HEK293T (cell line): Measurements from ENCODE around the gene CTNNA2.

Experiments
- CTCF ChIA-PET: fragments of 350-600 bp; formaldehyde crosslinking; extraction: SDS; loops from one replicate; lab custom pipeline; 2021; ENCODE audit warnings: antibody characterized with exemption, inconsistent platforms; lab: Yijun Ruan, JAX
- POLR2A ChIA-PET: fragments of 350-600 bp; formaldehyde crosslinking; extraction: SDS; loops from one replicate; lab custom pipeline; 2020; ENCODE audit warnings: antibody characterized with exemption, inconsistent platforms; lab: Yijun Ruan, JAX
- DNase-seq: peaks from one replicate; pipeline ENCODE4 v3.0.0; 2012; ENCODE audit warnings: mixed read lengths; ENCODE audit errors: extremely low spot score
- ARNT ChIP-seq: fragments of 450-650 bp; IDR thresholded peaks from 2 replicates; pipeline ENCODE4 v1.6.1; 2017; ENCODE audit warnings: mild to moderate bottlenecking
- BHLHE40 ChIP-seq: fragments of 450-650 bp; IDR thresholded peaks from 2 replicates; pipeline ENCODE4 v1.6.1; 2016; ENCODE audit warnings: mild to moderate bottlenecking, moderate library complexity, borderline replicate concordance
- CTBP1 ChIP-seq: fragments of 450-650 bp; IDR thresholded peaks from 2 replicates; pipeline ENCODE4 v1.6.1; 2016; ENCODE audit warnings: borderline replicate concordance
- ELF4 ChIP-seq: fragments of 450-650 bp; IDR thresholded peaks from 2 replicates; pipeline ENCODE4 v1.6.1; 2017; ENCODE audit warnings: antibody characterized with exemption
- FOXA1 ChIP-seq: fragments of 450-650 bp; IDR thresholded peaks from 2 replicates; pipeline ENCODE4 v1.6.1; 2016; ENCODE audit warnings: mild to moderate bottlenecking
- FOXK2 ChIP-seq: fragments of 450-650 bp; IDR thresholded peaks from 2 replicates; pipeline ENCODE4 v1.6.1; 2016; ENCODE audit warnings: mild to moderate bottlenecking
- FOXM1 ChIP-seq: fragments of 450-650 bp; IDR thresholded peaks from 2 replicates; pipeline ENCODE4 v1.6.1; 2017; ENCODE audit warnings: mild to moderate bottlenecking, borderline replicate concordance
- HDGF ChIP-seq: fragments of 450-650 bp; IDR thresholded peaks from 2 replicates; pipeline ENCODE4 v1.6.1; 2017; ENCODE audit warnings: antibody characterized with exemption, borderline replicate concordance
- L3MBTL2 ChIP-seq: fragments of 450-650 bp; conservative IDR thresholded peaks from 2 replicates; pipeline ENCODE4 v1.6.1; 2016; ENCODE audit warnings: mild to moderate bottlenecking
- LEF1 ChIP-seq: fragments of 450-650 bp; IDR thresholded peaks from 2 replicates; pipeline ENCODE4 v1.6.1; 2017; ENCODE audit warnings: mild to moderate bottlenecking, borderline replicate concordance
- NFRKB ChIP-seq: fragments of 450-650 bp; IDR thresholded peaks from 2 replicates; pipeline ENCODE4 v1.6.1; 2016; ENCODE audit warnings: mild to moderate bottlenecking, moderate library complexity
- SP1 ChIP-seq: fragments of 450-650 bp; IDR thresholded peaks from 2 replicates; pipeline ENCODE4 v1.6.1; 2017
- SUZ12 ChIP-seq: fragments of 450-650 bp; IDR thresholded peaks from 2 replicates; pipeline ENCODE4 v1.6.1; 2016; ENCODE audit warnings: mild to moderate bottlenecking
- TARDBP ChIP-seq: fragments of 450-650 bp; IDR thresholded peaks from 2 replicates; pipeline ENCODE4 v1.6.1; 2016
- ZNF384 ChIP-seq: fragments of 450-650 bp; IDR thresholded peaks from 2 replicates; pipeline ENCODE4 v1.6.1; 2016
- TF ChIP-seq, protein P1 (sequence below): fragments of 450-650 bp; IDR thresholded peaks from 2 replicates; pipeline ENCODE4 v1.6.1; 2016

Gene CTNNA2

DNA sequence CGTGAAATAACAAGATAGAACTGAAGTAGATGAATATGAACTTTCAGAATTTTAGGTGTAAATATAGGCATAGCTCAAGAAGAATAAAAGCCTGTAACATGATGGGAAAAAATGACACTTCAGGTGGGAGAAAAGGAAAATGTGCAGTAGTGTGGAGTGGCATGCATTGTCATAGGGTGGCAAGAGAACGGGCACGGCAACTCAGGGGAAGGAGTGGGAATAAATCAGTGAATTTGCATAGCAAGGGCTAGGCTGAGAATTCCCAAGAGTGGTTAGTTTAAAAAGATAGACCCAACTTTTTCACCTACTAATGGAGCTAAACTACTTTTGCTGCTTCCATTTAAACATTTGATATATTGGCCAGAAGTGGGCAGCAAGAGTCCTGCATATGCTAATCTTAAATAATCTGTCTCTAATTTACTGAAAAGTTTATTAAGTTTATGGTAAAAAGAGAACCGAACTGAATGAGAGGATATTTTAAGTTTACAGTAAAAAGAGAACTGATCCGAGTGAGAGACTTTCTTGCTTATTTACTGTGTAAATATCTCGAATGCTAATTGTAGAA is 228.1 kb downstream of the CTNNA2 start:
- POLR2A ChIA-PET = no interaction called here
- no peak for TF ChIP-seq ARNT
- CTCF ChIA-PET = no interaction called here
- DNase-seq = no peak

DNA sequence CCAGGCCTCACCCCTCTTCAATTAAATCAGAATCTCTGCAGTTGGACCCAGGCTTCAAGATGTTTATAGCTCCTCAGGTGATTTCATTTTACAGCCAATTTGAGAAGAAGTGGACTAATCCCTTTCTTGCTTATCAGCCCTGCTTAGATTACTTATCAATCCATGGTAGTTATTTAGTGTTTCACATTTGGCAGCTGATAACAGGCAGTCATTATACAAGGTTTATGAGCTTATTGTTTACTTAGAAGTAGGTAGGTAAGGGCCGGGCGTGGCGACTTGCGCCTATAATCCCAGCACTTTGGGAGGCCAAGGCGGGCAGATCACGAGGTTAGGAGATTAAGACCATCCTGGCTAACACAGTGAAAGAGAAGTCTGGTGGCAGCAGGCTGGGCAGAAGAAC is 237.5 kb downstream of the CTNNA2 start:
- ChIA-PET POLR2A (no interaction called here), CTCF (no interaction called here)
- TF ChIP-seq FOXA1 (no peak), NFRKB (no peak), BHLHE40 (no peak), FOXM1 (no peak), SUZ12 (no peak), ARNT (no peak), LEF1 (no peak), FOXK2 (no peak), L3MBTL2 (no peak), SP1 (no peak), ZNF384 (no peak), ELF4 (no peak), TARDBP (no peak), CTBP1 (no peak), HDGF (no peak)
- TF ChIP-seq, protein P1, sequence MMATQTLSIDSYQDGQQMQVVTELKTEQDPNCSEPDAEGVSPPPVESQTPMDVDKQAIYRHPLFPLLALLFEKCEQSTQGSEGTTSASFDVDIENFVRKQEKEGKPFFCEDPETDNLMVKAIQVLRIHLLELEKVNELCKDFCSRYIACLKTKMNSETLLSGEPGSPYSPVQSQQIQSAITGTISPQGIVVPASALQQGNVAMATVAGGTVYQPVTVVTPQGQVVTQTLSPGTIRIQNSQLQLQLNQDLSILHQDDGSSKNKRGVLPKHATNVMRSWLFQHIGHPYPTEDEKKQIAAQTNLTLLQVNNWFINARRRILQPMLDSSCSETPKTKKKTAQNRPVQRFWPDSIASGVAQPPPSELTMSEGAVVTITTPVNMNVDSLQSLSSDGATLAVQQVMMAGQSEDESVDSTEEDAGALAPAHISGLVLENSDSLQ = no peak
- no peak for DNase-seq

DNA sequence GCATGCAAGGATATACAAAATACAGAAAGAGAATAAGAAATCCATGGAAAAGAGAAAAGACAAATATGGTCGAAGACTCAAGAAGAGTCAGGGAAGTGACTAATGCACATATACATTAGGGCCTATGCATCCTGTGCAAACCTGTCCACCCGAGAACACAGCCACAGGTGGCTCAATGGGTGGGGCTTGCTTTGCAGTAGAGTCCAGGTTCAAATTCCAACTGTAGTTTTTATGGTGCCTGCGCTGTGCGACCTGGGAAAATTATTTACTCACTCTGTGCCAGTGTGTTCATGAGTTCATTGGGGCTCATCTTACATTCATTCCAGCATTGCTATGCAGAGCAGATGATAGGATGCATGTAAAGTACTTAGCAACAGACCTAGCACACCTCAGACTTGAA is 244.7 kb downstream of the CTNNA2 start:
- ChIA-PET POLR2A (no interaction called here), CTCF (no interaction called here)
- no peak for DNase-seq
- TF ChIP-seq HDGF = no peak
- TF ChIP-seq TARDBP = no peak
- TF ChIP-seq ZNF384 = no peak
- TF ChIP-seq SUZ12 = no peak
- TF ChIP-seq FOXM1 = no peak
- TF ChIP-seq L3MBTL2 = no peak
- TF ChIP-seq, protein P1 = no peak
- no peak for TF ChIP-seq NFRKB
- no peak for TF ChIP-seq LEF1
- TF ChIP-seq BHLHE40 = no peak
- TF ChIP-seq FOXA1 = no peak

DNA sequence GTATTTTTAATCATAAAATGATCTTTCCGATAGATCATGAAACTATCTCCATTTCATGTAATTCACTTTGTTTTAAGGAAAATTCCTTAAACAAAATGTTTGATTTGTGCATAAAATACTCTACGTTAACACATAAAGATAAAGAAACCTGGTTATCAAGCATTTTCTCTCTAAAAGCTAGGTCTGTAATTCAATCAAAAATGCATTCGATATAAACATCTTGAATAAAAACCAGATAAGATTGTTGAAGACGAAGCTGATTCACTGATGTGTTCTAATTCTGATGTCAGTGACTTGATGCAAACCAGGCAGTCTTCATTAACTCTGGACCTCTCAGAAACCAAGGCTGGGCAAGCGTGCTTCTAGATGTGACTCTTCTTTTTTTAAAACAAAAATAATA is 245.2 kb downstream of the CTNNA2 start:
- DNase-seq = no peak
- no peak for TF ChIP-seq NFRKB
- TF ChIP-seq LEF1 = no peak
- no peak for TF ChIP-seq FOXK2
- no peak for TF ChIP-seq SP1
- TF ChIP-seq FOXM1 = no peak
- no peak for TF ChIP-seq SUZ12
- no peak for TF ChIP-seq CTBP1
- TF ChIP-seq L3MBTL2 = no peak
- no peak for TF ChIP-seq BHLHE40
- no peak for TF ChIP-seq ZNF384
- no peak for TF ChIP-seq HDGF
- TF ChIP-seq ELF4 = no peak
- POLR2A ChIA-PET = no interaction called here
- CTCF ChIA-PET = no interaction called here

DNA sequence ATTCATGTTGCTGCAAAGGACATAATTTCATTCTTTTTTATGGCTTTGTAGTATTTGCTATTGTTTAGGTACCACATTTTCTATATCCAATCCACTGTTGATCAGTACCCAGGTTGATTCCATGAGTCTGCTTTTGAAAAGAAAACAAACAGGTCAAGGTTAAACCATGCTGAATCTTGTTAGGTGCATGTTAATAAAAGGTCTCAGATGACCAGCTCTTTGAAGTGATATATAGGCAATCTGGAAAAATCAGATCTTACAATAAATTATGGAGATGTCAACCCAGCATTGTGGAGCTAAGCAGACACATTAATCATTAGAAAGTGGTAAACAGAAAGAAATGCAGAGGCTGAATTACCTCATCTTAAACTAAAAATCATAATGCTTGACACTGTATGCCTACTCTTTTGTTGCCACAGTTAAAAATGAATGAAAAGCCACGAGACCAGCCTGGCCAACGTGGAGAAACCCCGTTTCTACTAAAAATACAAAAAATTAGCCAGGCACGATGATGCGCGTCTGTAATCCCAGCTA is 246.0 kb downstream of the CTNNA2 start:
- ChIA-PET POLR2A (no interaction called here), CTCF (no interaction called here)
- TF ChIP-seq FOXM1 (no peak), SP1 (no peak), FOXK2 (no peak), CTBP1 (no peak), ELF4 (no peak), HDGF (no peak)
- DNase-seq = no peak

DNA sequence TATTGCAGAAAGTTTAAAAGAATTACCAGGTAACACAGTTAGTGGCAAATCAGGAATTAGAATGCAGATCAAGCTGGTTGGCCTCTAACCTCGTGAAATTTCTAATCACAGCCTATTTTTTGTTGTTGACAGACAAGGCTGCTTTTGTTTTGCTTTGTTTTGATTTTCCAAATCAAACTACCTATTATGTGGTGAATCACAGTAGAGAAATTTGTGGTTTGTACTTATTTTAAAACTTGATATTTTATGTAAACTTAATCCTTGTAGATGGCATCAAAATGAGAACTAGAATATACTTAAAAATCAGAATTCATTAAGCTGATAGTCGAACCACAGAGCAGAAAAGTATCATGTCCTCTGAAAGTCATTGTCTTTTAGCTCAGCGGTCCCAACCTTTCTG is 258.1 kb downstream of the CTNNA2 start:
- ChIA-PET CTCF (no interaction called here), POLR2A (no interaction called here)
- TF ChIP-seq ELF4 = no peak
- no peak for TF ChIP-seq ARNT
- no peak for TF ChIP-seq SP1
- TF ChIP-seq FOXK2 = no peak
- no peak for TF ChIP-seq TARDBP
- TF ChIP-seq FOXA1 = no peak
- TF ChIP-seq NFRKB = no peak
- no peak for TF ChIP-seq L3MBTL2
- TF ChIP-seq FOXM1 = no peak
- TF ChIP-seq, protein P1 = no peak
- TF ChIP-seq HDGF = no peak
- TF ChIP-seq CTBP1 = no peak
- no peak for TF ChIP-seq BHLHE40
- TF ChIP-seq LEF1 = no peak
- no peak for TF ChIP-seq ZNF384
- DNase-seq = no peak

DNA sequence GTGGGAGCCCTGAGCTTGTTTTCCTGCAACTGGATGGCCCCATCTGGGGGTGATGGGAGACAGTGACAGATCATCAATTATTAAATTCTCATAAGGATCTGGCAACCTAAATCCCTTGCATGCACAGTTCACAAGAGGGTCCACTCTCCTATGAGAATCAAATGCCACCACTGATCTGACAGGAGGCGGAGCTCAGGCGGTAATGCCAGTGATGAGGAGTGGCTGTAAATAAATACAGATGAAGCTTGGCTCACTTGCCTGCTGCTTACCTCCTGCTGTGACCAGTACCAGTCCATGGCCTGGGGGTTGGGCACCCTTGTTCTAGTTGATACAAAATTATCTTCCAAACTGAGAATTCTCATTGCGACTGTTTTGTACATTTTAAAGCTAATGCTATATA is 258.6 kb downstream of the CTNNA2 start:
- ChIA-PET POLR2A (no interaction called here), CTCF (interaction anchor here (0.7 kb wide), 1 partner anchor 1379 kb away, joined by 3 read pairs; no protein-coding TSS in a partner anchor)
- no peak for DNase-seq
- TF ChIP-seq FOXK2 = no peak
- no peak for TF ChIP-seq ZNF384
